GM12878 (cell line): ENCODE data around the gene COL28A1. TPM values are rescaled to one million over a fixed set of nuclear protein-coding genes. Genes with fewer than 3 reads are reported as not detected.

Experiments used
- ATAC-seq: fragments of 200-7000 bp; cut with Tn5 transposase; 3 replicates; pipeline ENCODE4 v1.9.1; 2020; ENCODE audit warnings: mild to moderate bottlenecking, moderate library complexity
- BruUV-seq: library from RNA; stranded (reverse); fragments of 400-500 nt; replicated peaks from 2 replicates; lab custom pipeline; 2021; lab: Mats Ljungman, UMichigan
- CTCF ChIA-PET: fragments of 300-600 bp; sonication (Branson Sonifier 250); formaldehyde crosslinking; extraction: SDS; loops from one replicate; lab custom pipeline; 2021; ENCODE audit warnings: inconsistent platforms; lab: Yijun Ruan, JAX
- POLR2A ChIA-PET: fragments of 350-600 bp; formaldehyde crosslinking; extraction: SDS; loops from one replicate; lab custom pipeline; 2021; ENCODE audit warnings: inconsistent platforms; lab: Charles Lee
- RAD21 ChIA-PET: fragments of 300-600 bp; sonication (Branson Sonifier 250); formaldehyde crosslinking; loops from one replicate; lab custom pipeline; 2023; ENCODE audit warnings: antibody characterized with exemption; ENCODE audit not compliant: unreplicated experiment; lab: Charles Lee
- SMC1A ChIA-PET: fragments of 300-600 bp; sonication (Branson Sonifier 250); formaldehyde crosslinking; loops from one replicate; lab custom pipeline; 2023; ENCODE audit not compliant: unreplicated experiment, uncharacterized antibody; lab: Charles Lee
- DNase-seq: peaks from one replicate; pipeline ENCODE4 v3.0.0-alpha.2; 2011; ENCODE audit warnings: low read depth, low spot score
- FAIRE-seq: peaks from 3 replicates; lab custom pipeline; 2011; peaks lifted over from hg19 to GRCh38; lab: Jason Lieb, UNC
- H2AFZ ChIP-seq: 2 replicates; pipeline ENCODE4 v1.6.0; 2011; ENCODE audit warnings: low read depth, low read length, control low read depth; ENCODE audit not compliant: control insufficient read depth
- H3K27ac ChIP-seq: 2 replicates; pipeline ENCODE4 v1.5.1; 2011; ENCODE audit warnings: control low read depth; ENCODE audit not compliant: control insufficient read depth, insufficient read depth
- H3K27me3 ChIP-seq, 2 experiments: replicated peaks in 1 of 2; 2 replicates each; pipeline versions ENCODE4 v1.6.0 to v1.6.1; 2011; ENCODE audit warnings: low read length in 1 of 2; ENCODE audit not compliant: control insufficient read depth in 2 of 2, insufficient read depth in 2 of 2
- H3K36me3 ChIP-seq, 2 experiments: 2 replicates each; pipeline ENCODE4 v1.5.1; 2011; ENCODE audit warnings: low read length in 1 of 2; ENCODE audit not compliant: control insufficient read depth in 2 of 2, insufficient read depth in 2 of 2
- H3K4me1 ChIP-seq: 2 replicates; pipeline ENCODE4 v1.6.1; 2011; ENCODE audit warnings: mild to moderate bottlenecking, low read length, moderate library complexity, mixed read lengths; ENCODE audit not compliant: control insufficient read depth, insufficient read depth
- H3K4me2 ChIP-seq: 2 replicates; pipeline ENCODE4 v1.6.0; 2011; ENCODE audit warnings: control low read depth; ENCODE audit not compliant: control insufficient read depth, insufficient read depth
- H3K4me3 ChIP-seq: fragments of 200-600 bp; sonication (generic); 2 replicates; pipeline ENCODE4 v1.5.1; 2016
- H3K79me2 ChIP-seq: 2 replicates; pipeline ENCODE4 v1.6.0; 2011; ENCODE audit warnings: low read length; ENCODE audit not compliant: control insufficient read depth, insufficient read depth
- H3K9ac ChIP-seq: 2 replicates; pipeline ENCODE4 v1.8.0; 2011; ENCODE audit warnings: low read length, control low read depth, mixed read lengths; ENCODE audit not compliant: control insufficient read depth, insufficient read depth
- H3K9me3 ChIP-seq: replicated peaks from 3 replicates; pipeline ENCODE4 v1.5.1; 2011; ENCODE audit warnings: mild to moderate bottlenecking, low read length; ENCODE audit not compliant: control insufficient read depth, insufficient read depth
- H4K20me1 ChIP-seq: 2 replicates; pipeline ENCODE4 v1.6.0; 2011; ENCODE audit not compliant: control insufficient read depth, insufficient read depth
- BMI1 ChIP-seq: fragments of 450-650 bp; IDR thresholded peaks from 2 replicates; pipeline ENCODE4 v1.6.1; 2016; ENCODE audit warnings: mild to moderate bottlenecking, moderate library complexity, borderline replicate concordance
- BRCA1 ChIP-seq: IDR thresholded peaks from 2 replicates; pipeline ENCODE4 v1.6.1; 2011; ENCODE audit warnings: low read depth, low read length, improper control_type of control experiment
- CBFB ChIP-seq: IDR thresholded peaks from 2 replicates; pipeline ENCODE4 v1.6.1; 2016; ENCODE audit warnings: antibody characterized with exemption, low read depth
- E4F1 ChIP-seq: fragments of 450-650 bp; IDR thresholded peaks from 2 replicates; pipeline ENCODE4 v1.6.1; 2018; ENCODE audit warnings: borderline replicate concordance, mild to moderate bottlenecking; ENCODE audit not compliant: partially characterized antibody
- GATAD2B ChIP-seq: fragments of 450-650 bp; conservative IDR thresholded peaks from 2 replicates; pipeline ENCODE4 v1.6.1; 2017; ENCODE audit warnings: low read depth, mild to moderate bottlenecking, moderate library complexity
- HSF1 ChIP-seq: fragments of 150-350 bp; IDR thresholded peaks from 2 replicates; pipeline ENCODE4 v1.6.1; 2014; ENCODE audit warnings: mild to moderate bottlenecking, low read depth, low read length
- RAD51 ChIP-seq: fragments of 450-650 bp; IDR thresholded peaks from 2 replicates; pipeline ENCODE4 v1.6.1; 2016; ENCODE audit warnings: moderate library complexity, mild to moderate bottlenecking, inconsistent platforms
- SRF ChIP-seq, 2 experiments: IDR thresholded peaks; 2 replicates each; pipeline ENCODE4 v1.6.1; 2011; ENCODE audit warnings: low read depth in 2 of 2, low read length in 2 of 2, mild to moderate bottlenecking in 1 of 2, moderate library complexity in 1 of 2
- ZNF274 ChIP-seq: IDR thresholded peaks from one replicate; pipeline ENCODE4 v1.8.0; 2011; ENCODE audit not compliant: insufficient read length, insufficient read depth
- in situ Hi-C: fragments of 300-500 bp; cut with MboI; formaldehyde crosslinking; loops from 9 replicates; pipeline ENCODE4 v1.14.3; 2018; ENCODE audit warnings: mixed read lengths
- intact Hi-C: fragments of 100-400 bp; cut with micrococcal nuclease; formaldehyde crosslinking; loops from one replicate; pipeline ENCODE4 v1.14.2; 2022; ENCODE audit not compliant: unreplicated experiment
- polyA plus RNA-seq, 11 experiments: library from polyadenylated mRNA; depleted of rRNA in 4 of 11; unstranded in 6 of 11; stranded (reverse) in 5 of 11; fragments of >200 nt; fragmentation: Nextera tagmentation in 4 of 11; fragmentation: Illumina TruSeq in 1 of 11; extraction: Ambion mirVana in 4 of 11; extraction: Trizol in 1 of 11; gene quantifications; 1 replicate in 1 of 11; 2 replicates in 10 of 11; pipeline versions ENCODE4 v1.2.1 to v1.2.3, GENCODE V29; 2011 to 2016; ENCODE audit warnings: inconsistent platforms in 2 of 11, missing spikeins in 2 of 11, low read depth in 1 of 11
- total RNA-seq, 4 experiments: library from RNA; depleted of rRNA in 3 of 4; stranded (reverse); fragments of >200 nt in 3 of 4; fragmentation: Illumina TruSeq in 1 of 4; extraction: Trizol in 1 of 4; gene quantifications; 2 replicates each; pipeline versions ENCODE4 v1.2.1 to v1.2.3, GENCODE V29; 2013 to 2021

The COL28A1 gene
- total and polyA plus RNA-seq, 10 of the 15 experiments (the other 5 are each of a cell fraction or from before 2014, with no cell fraction given): 0.05 to 0.22 TPM; not detected in 8

GRCh38 chr7:7454000-7454399 lies 81.7 kb downstream of the COL28A1 start:
- in situ Hi-C loops: no loop called here
- H3K27ac ChIP-seq: no peak overlapping the region

More at GRCh38 chr7:7454000-7454399, 81.7 kb downstream of the COL28A1 start:
- H3K4me3 ChIP-seq: no peak overlapping the region
- no peak overlapping the region for H3K9ac ChIP-seq
- FAIRE-seq (no peak), DNase-seq (no peak), ATAC-seq (no peak)
- intact Hi-C loops: no loop called here
- no peak overlapping the region for H2AFZ ChIP-seq
- H3K4me2 ChIP-seq: no peak overlapping the region
- TF ChIP-seq RAD51: no peak
- no peak for TF ChIP-seq BRCA1
- TF ChIP-seq HSF1: no peak
- no peak for TF ChIP-seq ZNF274
- no peak for TF ChIP-seq E4F1
- no peak for TF ChIP-seq GATAD2B
- TF ChIP-seq BMI1: no peak
- no peak for TF ChIP-seq SRF (IDR thresholded peaks at IDR 0.05; ENCODE audit: low read depth in 2 of 2, low read length in 2 of 2)
- no peak for TF ChIP-seq CBFB
- no peaks in the 10 kb centered on the region; a peak in 1 of 4 replicates for H3K27me3 ChIP-seq
- ChIA-PET CTCF (no interaction called here), SMC1A (no interaction called here), RAD21 (no interaction called here), POLR2A (no interaction called here)
- no peaks in the 10 kb centered on the region for H3K79me2 ChIP-seq
- no TSS peak for BruUV-seq
- no peaks in the 10 kb centered on the region for H4K20me1 ChIP-seq
- H3K9me3 ChIP-seq: no peaks in the 10 kb centered on the region
- no peaks in the 10 kb centered on the region for H3K4me1 ChIP-seq
- H3K36me3 ChIP-seq: no peaks in the 10 kb centered on the region
